NT2/D1 (cell line): ENCODE data around the gene KRT73.

Source experiments
- DNase-seq: peaks from one replicate; pipeline ENCODE4 v3.0.0-alpha.2; 2011; ENCODE audit warnings: low read depth, low spot score
- H3K27me3 ChIP-seq: 2 replicates; pipeline ENCODE4 v1.6.0; 2011; ENCODE audit warnings: mild to moderate bottlenecking; ENCODE audit not compliant: insufficient read length, insufficient read depth
- H3K36me3 ChIP-seq: 2 replicates; pipeline ENCODE4 v1.6.1; 2011; ENCODE audit warnings: mild to moderate bottlenecking, low read length, mixed read lengths; ENCODE audit not compliant: insufficient read depth, insufficient read length
- H3K4me1 ChIP-seq: 2 replicates; pipeline ENCODE4 v1.5.1; 2011; ENCODE audit not compliant: insufficient read depth, insufficient read length
- H3K4me3 ChIP-seq: 2 replicates; pipeline ENCODE4 v1.5.1; 2011; ENCODE audit warnings: low read depth; ENCODE audit not compliant: insufficient read length
- H3K9ac ChIP-seq: 2 replicates; pipeline ENCODE4 v1.6.0; 2011; ENCODE audit warnings: low read depth; ENCODE audit not compliant: insufficient read length
- H3K9me3 ChIP-seq: 2 replicates; pipeline ENCODE4 v1.5.1; 2011; ENCODE audit warnings: mild to moderate bottlenecking, low read length; ENCODE audit not compliant: insufficient read depth
- SUZ12 ChIP-seq: IDR thresholded peaks from 2 replicates; pipeline ENCODE4 v1.6.1; 2011; ENCODE audit not compliant: insufficient read length, insufficient read depth; ENCODE audit errors: extremely low read depth
- YY1 ChIP-seq: IDR thresholded peaks from 2 replicates; pipeline ENCODE4 v1.6.1; 2011; ENCODE audit not compliant: insufficient read length, insufficient read depth
- ZNF274 ChIP-seq: IDR thresholded peaks from 2 replicates; pipeline ENCODE4 v1.6.1; 2011; ENCODE audit warnings: mild to moderate bottlenecking, low read depth, low read length

KRT73 gene

GRCh38 chr12:52630599-52631200 is 12.3 kb upstream of the KRT73 start:
- no peak overlapping the region for H3K9ac ChIP-seq
- DNase-seq = no peak
- H3K27me3 ChIP-seq = no peaks in the 10 kb centered on the region
- no peaks in the 10 kb centered on the region for H3K36me3 ChIP-seq
- TF ChIP-seq SUZ12 (no peak), ZNF274 (no peak)
- H3K4me1 ChIP-seq = no peaks in the 10 kb centered on the region
- H3K9me3 ChIP-seq = no peaks in the 10 kb centered on the region
- H3K4me3 ChIP-seq = no peak overlapping the region

- H3K9ac ChIP-seq = no peak overlapping the region
- H3K27me3 ChIP-seq = no peaks in the 10 kb centered on the region
- TF ChIP-seq ZNF274 = no peak
- no peak for TF ChIP-seq YY1
- TF ChIP-seq SUZ12 = no peak
- no peaks in the 10 kb centered on the region for H3K9me3 ChIP-seq
- no peak for DNase-seq
- H3K36me3 ChIP-seq = no peaks in the 10 kb centered on the region
- no peak overlapping the region for H3K4me3 ChIP-seq
- H3K4me1 ChIP-seq = no peaks in the 10 kb centered on the region
These were observed 11.7 kb upstream of the KRT73 start for GRCh38 chr12:52630008-52630500.

GRCh38 chr12:52629281-52630007 is 11.1 kb upstream of the KRT73 start:
- no peak for DNase-seq
- Histone ChIP-seq H3K9me3 (no peaks in the 10 kb centered on the region), H3K36me3 (no peaks in the 10 kb centered on the region), H3K4me3 (no peak overlapping the region), H3K9ac (no peak overlapping the region), H3K4me1 (no peaks in the 10 kb centered on the region), H3K27me3 (no peaks in the 10 kb centered on the region)
- TF ChIP-seq YY1 = no peak
- no peak for TF ChIP-seq ZNF274
- TF ChIP-seq SUZ12 = no peak

- no peak for DNase-seq
- Histone ChIP-seq H3K4me1 (no peaks in the 10 kb centered on the region), H3K27me3 (no peaks in the 10 kb centered on the region), H3K9me3 (0 out of 2 replicates have a peak, but pooled peaks cover 5% of the 10 kb centered on the region), H3K36me3 (no peaks in the 10 kb centered on the region), H3K9ac (no peak overlapping the region), H3K4me3 (no peak overlapping the region)
- TF ChIP-seq YY1 (no peak), ZNF274 (no peak), SUZ12 (no peak)
These were observed 10.5 kb upstream of the KRT73 start for GRCh38 chr12:52628841-52629240.

GRCh38 chr12:52628111-52628507 is 9.8 kb upstream of the KRT73 start:
- TF ChIP-seq YY1 (no peak), SUZ12 (no peak), ZNF274 (no peak)
- Histone ChIP-seq H3K36me3 (no peaks in the 10 kb centered on the region), H3K9me3 (peaks cover 8% of the 10 kb centered on the region; the same call in 1 of the 2 replicates), H3K9ac (no peak overlapping the region), H3K27me3 (no peaks in the 10 kb centered on the region), H3K4me1 (no peaks in the 10 kb centered on the region), H3K4me3 (no peak overlapping the region)
- no peak for DNase-seq

- DNase-seq = no peak
- no peak overlapping the region for H3K4me3 ChIP-seq
- TF ChIP-seq YY1 (no peak), ZNF274 (no peak), SUZ12 (no peak)
- no peaks in the 10 kb centered on the region for H3K27me3 ChIP-seq
- no peaks in the 10 kb centered on the region for H3K4me1 ChIP-seq
- H3K9ac ChIP-seq = no peak overlapping the region
- no peaks in the 10 kb centered on the region for H3K36me3 ChIP-seq
- H3K9me3 ChIP-seq = peaks cover 8% of the 10 kb centered on the region; the same call in 1 of the 2 replicates
These were observed 9.2 kb upstream of the KRT73 start for GRCh38 chr12:52627395-52628110.

GRCh38 chr12:52622349-52622748 is 4.0 kb upstream of the KRT73 start:
- TF ChIP-seq YY1 = no peak
- TF ChIP-seq ZNF274 = no peak
- no peak for TF ChIP-seq SUZ12
- no peak for DNase-seq
- H3K27me3 ChIP-seq = peaks cover 2% of the 10 kb centered on the region
- no peaks in the 10 kb centered on the region for H3K4me1 ChIP-seq
- H3K4me3 ChIP-seq = no peak overlapping the region
- no peaks in the 10 kb centered on the region for H3K36me3 ChIP-seq
- no peak overlapping the region for H3K9ac ChIP-seq
- peaks cover 8% of the 10 kb centered on the region; the same call in 1 of the 2 replicates for H3K9me3 ChIP-seq
